Naive thymus-derived CD8-positive, alpha-beta T cell (primary cell): ENCODE results near the gene HS6ST2. TPM values are rescaled to one million over a fixed set of nuclear protein-coding genes. Genes with fewer than 3 reads are reported as not detected.
A peak's percentile ranks its signal among the peaks of the same experiment; 100 is the strongest.

ENCODE experiments used
- ATAC-seq, 2 donors: fragments of 150-1000 bp; cut with Tn5 transposase in 1 of 2; sonication (Bioruptor Pico), chemical (Tn5 transposase) in 1 of 2; 1 replicate in 1 of 2; 2 replicates in 1 of 2; pipeline ENCODE4 v1.10.0; 2021; ENCODE audit warnings: mild to moderate bottlenecking in 2 of 2, moderate library complexity in 2 of 2
- POLR2A ChIA-PET: fragments of 350-600 bp; sonication (Branson Sonifier 250); formaldehyde crosslinking; loops from one replicate; lab custom pipeline; 2021; ENCODE audit warnings: antibody characterized with exemption; lab: Charles Lee
- DNase-seq, 10 donors: peaks; one replicate each; pipeline versions ENCODE4 v3.0.0 to v3.0.0-alpha.2; 2020 to 2022
- H3K27ac Mint-ChIP-seq, 10 donors: one replicate each; pipeline ENCODE4 v1.8.0; 2020 to 2022; ENCODE audit warnings: mild to moderate bottlenecking in 10 of 10, mixed read lengths in 10 of 10, moderate library complexity in 4 of 10, inconsistent platforms in 1 of 10
- H3K27me3 Mint-ChIP-seq, 5 donors: one replicate each; pipeline ENCODE4 v1.8.0; 2021 to 2022; ENCODE audit warnings: mixed read lengths in 5 of 5
- H3K36me3 Mint-ChIP-seq, 3 donors: one replicate each; pipeline ENCODE4 v1.8.0; 2020 to 2022; ENCODE audit warnings: mixed read lengths in 3 of 3, mild to moderate bottlenecking in 2 of 3, inconsistent platforms in 1 of 3
- H3K4me1 Mint-ChIP-seq, 4 donors: one replicate each; pipeline ENCODE4 v1.8.0; 2021 to 2022; ENCODE audit warnings: mixed read lengths in 4 of 4
- H3K4me3 Mint-ChIP-seq, 10 donors: one replicate each; pipeline ENCODE4 v1.8.0; 2020 to 2022; ENCODE audit warnings: mild to moderate bottlenecking in 10 of 10, mixed read lengths in 10 of 10, moderate library complexity in 6 of 10, inconsistent platforms in 1 of 10
- H3K9me3 Mint-ChIP-seq, 9 donors: one replicate each; pipeline ENCODE4 v1.8.0; 2020 to 2022; ENCODE audit warnings: mixed read lengths in 9 of 9, mild to moderate bottlenecking in 3 of 9, inconsistent platforms in 1 of 9, moderate library complexity in 1 of 9
- polyA plus RNA-seq, 3 donors: library from polyadenylated mRNA; unstranded; fragments of 300-500 nt; fragmentation: Illumina TruSeq; gene quantifications; one replicate each; pipeline ENCODE4 v1.2.3, GENCODE V29; 2021
- total RNA-seq, 8 experiments: library from RNA in 2 of 8; stranded (reverse) in 2 of 8; gene quantifications; one replicate each; pipeline ENCODE4 v1.2.3 and lab custom pipeline; 2021 to 2026

The HS6ST2 gene
- total and polyA plus RNA-seq, 5 experiments from 2014 or later, result not detected

- Mint-ChIP-seq H3K27me3 (peaks cover 0 to 14% (median 5%) of the 10 kb centered on the region in 5 donors), H3K36me3 (no peaks in the 10 kb centered on the region), H3K27ac (no peak overlapping the region), H3K9me3 (no peaks in the 10 kb centered on the region), H3K4me1 (peaks cover 0 to 3% (median 0%) of the 10 kb centered on the region in 4 donors), H3K4me3 (no peak overlapping the region)
- DNase-seq (no peak), ATAC-seq (no peak)
- POLR2A ChIA-PET, result no interaction called here
Measured at GRCh38 chrX:132692066-132692465, 266.4 kb downstream of the HS6ST2 start.

DNA sequence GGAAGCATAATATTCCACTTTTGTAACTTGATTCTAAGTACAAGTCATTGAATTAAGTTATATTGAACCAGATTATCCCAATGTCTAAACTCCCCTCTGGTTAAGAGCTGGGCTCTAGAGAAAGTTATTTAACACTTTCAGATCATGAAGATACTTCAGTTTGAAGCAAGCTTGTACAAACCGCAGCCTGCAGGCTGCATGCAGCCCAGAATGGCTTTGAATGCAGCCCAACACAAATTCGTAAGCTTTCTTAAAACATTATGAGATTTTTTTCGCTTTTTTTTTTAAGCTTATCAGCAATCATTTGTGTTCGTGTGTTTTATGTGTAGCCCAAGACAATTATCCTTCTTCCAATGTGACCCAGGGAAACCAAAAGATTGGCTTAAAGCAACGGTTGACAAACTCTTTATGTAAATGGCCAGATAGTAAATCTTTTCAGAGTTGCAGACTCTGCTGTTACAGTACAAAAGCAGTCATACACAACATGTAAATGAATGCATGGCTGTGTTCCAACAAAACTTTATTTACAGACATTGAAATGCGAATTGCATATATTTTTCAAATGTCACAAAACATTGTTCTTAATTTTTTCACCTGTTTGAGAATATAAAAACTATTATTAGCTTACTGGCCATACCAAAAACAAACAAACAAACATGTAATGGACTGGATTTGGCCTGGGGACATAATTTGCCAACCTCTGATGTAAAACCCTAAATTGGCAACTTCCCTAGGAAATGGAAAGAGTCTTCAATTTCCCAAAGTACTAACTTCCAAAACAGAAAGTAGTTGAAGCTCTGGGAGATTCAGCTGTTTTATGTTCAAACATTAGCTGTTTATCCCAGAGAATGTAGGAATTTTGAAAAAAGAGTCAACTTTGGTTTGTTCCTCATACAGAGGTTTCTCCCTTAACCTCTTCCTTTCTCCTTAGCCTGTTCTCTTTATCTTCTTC is 268.5 kb downstream of the HS6ST2 start:
- H3K27me3 Mint-ChIP-seq, result peaks cover 0 to 14% (median 7%) of the 10 kb centered on the region in 5 donors
- peaks cover 0 to 3% (median 0%) of the 10 kb centered on the region in 4 donors for H3K4me1 Mint-ChIP-seq
- H3K4me3 Mint-ChIP-seq, result no peak overlapping the region
- DNase-seq (no peak), ATAC-seq (no peak)
- no peaks in the 10 kb centered on the region for H3K9me3 Mint-ChIP-seq
- H3K27ac Mint-ChIP-seq, result peak overlapping the region in 1 of 10 donors; percentile 29
- POLR2A ChIA-PET, result no interaction called here
- H3K36me3 Mint-ChIP-seq, result no peaks in the 10 kb centered on the region

- no peaks in the 10 kb centered on the region for H3K36me3 Mint-ChIP-seq
- ATAC-seq (no peak), DNase-seq (no peak)
- POLR2A ChIA-PET, result no interaction called here
- H3K27ac Mint-ChIP-seq, result no peak overlapping the region
- H3K9me3 Mint-ChIP-seq, result peaks cover 0 to under 1% (median 0%) of the 10 kb centered on the region in 9 donors
- H3K4me3 Mint-ChIP-seq, result no peak overlapping the region
- peaks cover 0 to 4% (median 0%) of the 10 kb centered on the region in 5 donors for H3K27me3 Mint-ChIP-seq
- H3K4me1 Mint-ChIP-seq, result no peaks in the 10 kb centered on the region
Measured at GRCh38 chrX:132685276-132685675, 273.2 kb downstream of the HS6ST2 start.

GRCh38 chrX:132677233-132677716 is 281.2 kb downstream of the HS6ST2 start:
- POLR2A ChIA-PET, result no interaction called here
- H3K4me1 Mint-ChIP-seq, result peaks cover 0 to 13% (median 5%) of the 10 kb centered on the region in 4 donors
- peaks cover 0 to 7% (median 0%) of the 10 kb centered on the region in 3 donors for H3K36me3 Mint-ChIP-seq
- no peak overlapping the region for H3K27ac Mint-ChIP-seq
- DNase-seq (no peak), ATAC-seq (no peak)
- H3K27me3 Mint-ChIP-seq, result no peaks in the 10 kb centered on the region
- H3K4me3 Mint-ChIP-seq, result peak overlapping the region in 2 of 10 donors; percentile 41 to 45
- peaks cover 0 to 11% (median 5%) of the 10 kb centered on the region in 9 donors for H3K9me3 Mint-ChIP-seq

- DNase-seq (peak in 1 of 10 donors; percentile 1), ATAC-seq (no peak)
- H3K36me3 Mint-ChIP-seq, result peaks cover 0 to 7% (median 0%) of the 10 kb centered on the region in 3 donors
- no peaks in the 10 kb centered on the region for H3K27me3 Mint-ChIP-seq
- peaks cover 0 to 13% (median 5%) of the 10 kb centered on the region in 4 donors for H3K4me1 Mint-ChIP-seq
- H3K4me3 Mint-ChIP-seq, result peak overlapping the region in 2 of 10 donors; percentile 8 to 34
- POLR2A ChIA-PET, result no interaction called here
- H3K9me3 Mint-ChIP-seq, result peaks cover 0 to 11% (median 5%) of the 10 kb centered on the region in 9 donors
- H3K27ac Mint-ChIP-seq, result no peak overlapping the region
Measured at GRCh38 chrX:132676561-132677186, 281.8 kb downstream of the HS6ST2 start.

DNA sequence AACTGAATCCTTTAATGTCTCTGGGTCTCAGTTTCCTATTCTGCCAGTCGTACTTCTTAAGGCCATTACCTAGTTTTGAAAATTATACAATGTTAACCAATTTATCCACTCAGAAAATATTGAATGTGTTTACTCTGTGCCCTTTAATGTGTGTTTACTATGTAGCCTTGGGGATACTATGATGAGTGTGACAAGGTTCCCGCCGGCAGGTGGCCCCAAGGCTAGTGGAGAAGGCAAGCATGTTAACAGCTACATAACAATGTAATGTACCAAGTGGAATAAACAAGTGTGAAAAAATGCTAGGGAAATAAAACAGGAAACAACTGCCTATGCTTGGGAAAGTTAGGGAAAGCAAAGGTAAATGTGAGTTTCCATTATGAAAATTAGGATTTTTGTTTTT is 282.3 kb downstream of the HS6ST2 start:
- H3K4me1 Mint-ChIP-seq, result peaks cover 0 to 13% (median 5%) of the 10 kb centered on the region in 4 donors
- no peak for ATAC-seq
- no peak overlapping the region for H3K4me3 Mint-ChIP-seq
- peaks cover 0 to under 1% (median 0%) of the 10 kb centered on the region in 5 donors for H3K27me3 Mint-ChIP-seq
- POLR2A ChIA-PET, result no interaction called here
- no peak for DNase-seq
- no peak overlapping the region for H3K27ac Mint-ChIP-seq
- H3K36me3 Mint-ChIP-seq, result peaks cover 0 to 7% (median 0%) of the 10 kb centered on the region in 3 donors
- peaks cover 0 to 11% (median 5%) of the 10 kb centered on the region in 9 donors for H3K9me3 Mint-ChIP-seq

DNA sequence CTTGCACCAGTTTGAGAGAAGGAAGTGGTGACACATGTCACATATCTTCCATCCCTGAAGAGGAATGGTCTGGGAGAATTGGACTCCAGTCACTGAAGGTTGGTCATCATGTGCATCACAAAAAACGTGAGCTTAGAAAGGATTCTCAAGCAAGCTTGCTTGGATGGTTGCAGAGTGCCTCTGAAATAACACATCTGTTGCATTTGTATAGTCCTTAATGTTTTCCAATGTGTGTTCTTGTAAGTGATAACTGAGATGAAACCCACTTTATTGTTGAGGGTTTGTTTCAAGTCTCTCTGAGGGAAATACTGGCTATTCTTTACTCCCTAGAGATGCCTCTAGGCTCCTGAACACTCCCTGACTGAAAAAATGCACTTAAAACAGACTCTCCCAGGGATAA is 285.1 kb downstream of the HS6ST2 start:
- no peak overlapping the region for H3K27ac Mint-ChIP-seq
- ATAC-seq (no peak), DNase-seq (no peak)
- H3K27me3 Mint-ChIP-seq, result peaks cover 0 to 3% (median 0%) of the 10 kb centered on the region in 5 donors
- peaks cover 0 to 13% (median 5%) of the 10 kb centered on the region in 4 donors for H3K4me1 Mint-ChIP-seq
- H3K4me3 Mint-ChIP-seq, result no peak overlapping the region
- no peaks in the 10 kb centered on the region for H3K36me3 Mint-ChIP-seq
- POLR2A ChIA-PET, result no interaction called here
- no peaks in the 10 kb centered on the region for H3K9me3 Mint-ChIP-seq

DNA sequence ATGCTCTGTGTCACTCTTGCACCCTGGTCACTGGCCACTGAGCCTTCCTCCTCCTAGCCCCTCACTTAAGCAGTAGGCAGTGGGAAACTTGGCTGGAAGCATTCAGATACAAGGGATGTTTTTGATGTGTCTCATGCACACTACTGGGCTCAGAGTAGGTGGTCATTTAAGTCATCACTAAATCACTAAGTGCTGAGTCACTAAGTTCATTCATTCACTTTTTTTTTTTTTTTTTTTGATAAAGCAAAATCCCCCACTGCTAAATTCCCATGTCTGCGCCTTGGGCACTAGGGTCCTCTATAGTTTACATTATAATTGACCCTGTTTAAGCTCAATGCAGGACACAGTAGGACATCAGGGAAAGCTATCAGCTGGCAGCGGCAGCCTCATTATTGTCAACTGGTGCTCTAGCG is 287.2 kb downstream of the HS6ST2 start:
- H3K9me3 Mint-ChIP-seq, result no peaks in the 10 kb centered on the region
- POLR2A ChIA-PET, result no interaction called here
- H3K27me3 Mint-ChIP-seq, result peaks cover 0 to 3% (median 1%) of the 10 kb centered on the region in 5 donors
- peaks cover 0 to 3% (median 0%) of the 10 kb centered on the region in 4 donors for H3K4me1 Mint-ChIP-seq
- no peaks in the 10 kb centered on the region for H3K36me3 Mint-ChIP-seq
- no peak overlapping the region for H3K4me3 Mint-ChIP-seq
- ATAC-seq (no peak), DNase-seq (no peak)
- no peak overlapping the region for H3K27ac Mint-ChIP-seq

DNA sequence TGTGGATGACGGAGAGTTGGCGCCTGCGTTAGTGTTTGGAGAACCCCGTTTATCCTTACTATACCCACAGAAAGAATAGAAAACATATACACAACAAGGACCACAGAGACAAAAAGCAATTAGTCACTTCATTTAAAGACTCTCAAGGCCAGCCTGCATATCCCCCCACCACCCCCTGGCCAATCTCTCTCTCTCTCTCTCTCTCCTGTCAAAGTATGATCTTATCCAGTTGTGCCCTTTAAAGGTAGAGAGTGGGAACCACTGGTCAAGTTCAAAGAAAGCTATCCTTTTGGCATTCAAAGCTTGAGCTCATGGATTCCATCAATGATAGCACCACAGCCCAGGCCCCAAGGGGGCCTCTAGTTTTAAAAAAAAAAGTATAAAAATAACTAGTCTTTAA is 289.3 kb downstream of the HS6ST2 start:
- Mint-ChIP-seq H3K4me3 (no peak overlapping the region), H3K4me1 (no peaks in the 10 kb centered on the region), H3K36me3 (no peaks in the 10 kb centered on the region), H3K27ac (no peak overlapping the region), H3K27me3 (peaks cover 0 to 3% (median 1%) of the 10 kb centered on the region in 5 donors), H3K9me3 (peaks cover 0 to 4% (median 0%) of the 10 kb centered on the region in 9 donors)
- no peak for DNase-seq
- ATAC-seq, result no peak
- POLR2A ChIA-PET, result no interaction called here

DNA sequence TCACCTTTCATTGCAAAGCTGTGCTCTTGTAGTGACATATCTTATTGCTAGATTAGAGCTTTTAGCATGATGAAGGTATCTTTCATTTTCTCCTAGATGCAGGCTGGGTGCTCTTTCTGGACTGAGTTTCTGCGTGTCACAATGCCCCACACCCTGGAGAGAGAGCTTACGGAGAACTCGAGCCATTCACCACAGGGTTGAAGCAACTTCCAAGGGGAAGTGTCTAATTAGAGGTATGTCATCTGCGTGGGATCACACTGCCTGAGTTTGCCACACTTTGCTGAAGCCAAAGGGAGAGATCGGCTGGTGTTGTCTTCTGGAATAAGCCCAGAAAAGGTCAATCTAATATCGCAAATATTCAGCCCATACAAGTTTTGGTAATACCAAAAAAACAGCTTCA is 290.3 kb downstream of the HS6ST2 start:
- Mint-ChIP-seq H3K27ac (no peak overlapping the region), H3K36me3 (no peaks in the 10 kb centered on the region), H3K4me3 (no peak overlapping the region), H3K27me3 (peaks cover 0 to 3% (median 1%) of the 10 kb centered on the region in 5 donors), H3K4me1 (no peaks in the 10 kb centered on the region), H3K9me3 (peaks cover 0 to 4% (median 0%) of the 10 kb centered on the region in 9 donors)
- POLR2A ChIA-PET, result no interaction called here
- DNase-seq, result no peak
- ATAC-seq, result no peak

DNA sequence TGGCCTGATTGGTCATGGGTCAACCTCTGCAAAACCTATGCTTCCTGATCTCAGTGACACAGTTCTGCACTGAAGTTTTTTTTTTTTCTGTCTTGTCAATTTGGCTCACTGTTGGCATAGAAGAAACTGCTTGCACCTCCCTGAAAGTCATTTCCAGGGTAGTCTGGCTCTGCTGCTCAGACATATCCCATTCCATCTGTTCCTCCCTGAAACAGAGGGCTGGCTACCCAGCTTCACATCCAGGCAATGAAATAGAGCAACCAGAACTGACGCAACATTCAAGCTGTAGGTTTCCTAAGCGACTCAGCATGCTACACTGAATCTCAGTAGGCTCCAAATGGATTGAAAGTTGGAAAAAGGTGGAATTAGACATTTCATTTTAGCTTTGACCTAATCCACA is 292.8 kb downstream of the HS6ST2 start:
- DNase-seq, result no peak
- no peaks in the 10 kb centered on the region for H3K36me3 Mint-ChIP-seq
- H3K4me3 Mint-ChIP-seq, result no peak overlapping the region
- ATAC-seq, result no peak
- peaks cover 0 to 4% (median 0%) of the 10 kb centered on the region in 9 donors for H3K9me3 Mint-ChIP-seq
- H3K27ac Mint-ChIP-seq, result no peak overlapping the region
- peaks cover 0 to 6% (median 2%) of the 10 kb centered on the region in 5 donors for H3K27me3 Mint-ChIP-seq
- no peaks in the 10 kb centered on the region for H3K4me1 Mint-ChIP-seq
- POLR2A ChIA-PET, result no interaction called here

- no peak for ATAC-seq
- no peaks in the 10 kb centered on the region for H3K36me3 Mint-ChIP-seq
Measured at GRCh38 chrX:132664273-132664672, 294.2 kb downstream of the HS6ST2 start.

More at GRCh38 chrX:132664273-132664672, 294.2 kb downstream of the HS6ST2 start:
- POLR2A ChIA-PET, result no interaction called here
- DNase-seq, result no peak
- Mint-ChIP-seq H3K4me1 (no peaks in the 10 kb centered on the region), H3K4me3 (no peak overlapping the region), H3K27ac (no peak overlapping the region), H3K27me3 (peaks cover 0 to 9% (median 2%) of the 10 kb centered on the region in 5 donors), H3K9me3 (peaks cover 0 to 4% (median 0%) of the 10 kb centered on the region in 9 donors)
